HEK293 (cell line): ENCODE results near the gene ATRNL1.
A peak's percentile ranks its signal among the peaks of the same experiment; 100 is the strongest.

Experiments used
- CTCF ChIA-PET: fragments of 350-600 bp; formaldehyde crosslinking; extraction: SDS; loops from one replicate; lab custom pipeline; 2021; ENCODE audit warnings: antibody characterized with exemption; lab: Yijun Ruan, JAX
- POLR2A ChIA-PET: fragments of 300-600 bp; formaldehyde crosslinking; extraction: SDS; loops from one replicate; lab custom pipeline; 2020; ENCODE audit warnings: antibody characterized with exemption, inconsistent platforms; lab: Yijun Ruan, JAX
- H3K27ac ChIP-seq: fragments of 200-500 bp; sonication (Bioruptor generic); 2 replicates; pipeline ENCODE4 v1.5.1; 2014; ENCODE audit warnings: low read depth, low read length, control low read depth, inconsistent platforms; ENCODE audit errors: extremely low read depth
- H3K36me3 ChIP-seq, 2 experiments: fragments of 200-500 bp in 1 of 2; sonication (Bioruptor generic) in 1 of 2; 1 replicate in 1 of 2; 2 replicates in 1 of 2; pipeline ENCODE4 v1.5.1; 2014 to 2017; ENCODE audit warnings: inconsistent platforms in 2 of 2, low read length in 2 of 2; ENCODE audit not compliant: control insufficient read depth in 2 of 2, insufficient read depth in 1 of 2
- H3K4me1 ChIP-seq: fragments of 200-500 bp; sonication (Bioruptor generic); 2 replicates; pipeline ENCODE4 v1.5.1; 2014; ENCODE audit warnings: mild to moderate bottlenecking, low read length, inconsistent platforms; ENCODE audit not compliant: control insufficient read depth, insufficient read depth
- H3K4me3 ChIP-seq: 2 replicates; pipeline ENCODE4 v1.5.1; 2011; ENCODE audit warnings: low read depth, mild to moderate bottlenecking, control low read depth, low read length, moderate library complexity
- H3K9me3 ChIP-seq: fragments of 200-500 bp; sonication (Bioruptor generic); 2 replicates; pipeline ENCODE4 v1.5.1; 2014; ENCODE audit warnings: low read depth, low read length, inconsistent platforms; ENCODE audit not compliant: control insufficient read depth, insufficient read depth
- ELK4 ChIP-seq: IDR thresholded peaks from 2 replicates; pipeline ENCODE4 v1.6.1; 2011; ENCODE audit warnings: mild to moderate bottlenecking, low read depth, low read length, borderline replicate concordance
- GLIS2 ChIP-seq: fragments of 450-650 bp; formaldehyde crosslinking; IDR thresholded peaks from 2 replicates; pipeline ENCODE4 v1.5.1; 2016; ENCODE audit warnings: missing biosample characterization, missing genetic modification characterization
- HOXC10 ChIP-seq: sonication (generic); formaldehyde crosslinking; IDR thresholded peaks from 2 replicates; pipeline ENCODE4 v1.8.1; 2023; ENCODE audit warnings: mild to moderate bottlenecking, missing genetic modification reagents
- PBX3 ChIP-seq: sonication (generic); formaldehyde crosslinking; IDR thresholded peaks from 2 replicates; pipeline ENCODE4 v1.8.1; 2022; ENCODE audit warnings: mild to moderate bottlenecking, moderate library complexity, missing genetic modification reagents
- REST ChIP-seq: fragments of 450-650 bp; formaldehyde crosslinking; IDR thresholded peaks from 2 replicates; pipeline ENCODE4 v1.5.1; 2016; ENCODE audit warnings: missing biosample characterization, missing genetic modification characterization
- SCRT2 ChIP-seq: fragments of 450-650 bp; formaldehyde crosslinking; IDR thresholded peaks from 2 replicates; pipeline ENCODE4 v1.5.1; 2016; ENCODE audit warnings: missing biosample characterization, missing genetic modification characterization
- ZEB2 ChIP-seq: fragments of 450-650 bp; formaldehyde crosslinking; IDR thresholded peaks from 2 replicates; pipeline ENCODE4 v1.5.1; 2016; ENCODE audit warnings: missing biosample characterization, missing genetic modification characterization
- ZFP41 ChIP-seq: fragments of 450-650 bp; formaldehyde crosslinking; IDR thresholded peaks from 2 replicates; pipeline ENCODE4 v1.5.1; 2016; ENCODE audit warnings: missing biosample characterization, missing genetic modification characterization, borderline replicate concordance
- ZNF174 ChIP-seq: fragments of 450-650 bp; formaldehyde crosslinking; IDR thresholded peaks from 2 replicates; pipeline ENCODE4 v1.5.0; 2017; ENCODE audit warnings: missing biosample characterization, mild to moderate bottlenecking, missing genetic modification characterization
- ZNF175 ChIP-seq: fragments of 450-650 bp; formaldehyde crosslinking; IDR thresholded peaks from 2 replicates; pipeline ENCODE4 v1.5.1; 2016; ENCODE audit warnings: missing biosample characterization, missing genetic modification characterization
- ZNF221 ChIP-seq: fragments of 450-650 bp; formaldehyde crosslinking; IDR thresholded peaks from 2 replicates; pipeline ENCODE4 v1.5.1; 2017; ENCODE audit warnings: missing biosample characterization, missing genetic modification characterization, borderline replicate concordance
- ZNF350 ChIP-seq: fragments of 450-650 bp; formaldehyde crosslinking; IDR thresholded peaks from 2 replicates; pipeline ENCODE4 v1.5.0; 2017; ENCODE audit warnings: missing biosample characterization, mild to moderate bottlenecking, missing genetic modification characterization
- ZNF48 ChIP-seq: fragments of 450-650 bp; formaldehyde crosslinking; IDR thresholded peaks from 2 replicates; pipeline ENCODE4 v1.5.1; 2016; ENCODE audit warnings: missing biosample characterization, missing genetic modification characterization
- ZNF596 ChIP-seq: fragments of 450-650 bp; IDR thresholded peaks from 2 replicates; pipeline ENCODE4 v1.5.0; 2018; ENCODE audit warnings: missing biosample characterization, mild to moderate bottlenecking, missing genetic modification characterization, moderate library complexity
- ZNF624 ChIP-seq: fragments of 450-650 bp; formaldehyde crosslinking; IDR thresholded peaks from 2 replicates; pipeline ENCODE4 v1.5.1; 2017; ENCODE audit warnings: missing biosample characterization, missing genetic modification characterization
- ZNF626 ChIP-seq: fragments of 450-650 bp; sonication (Bioruptor Pico); formaldehyde crosslinking; IDR thresholded peaks from 2 replicates; pipeline ENCODE4 v1.5.1; 2018; ENCODE audit warnings: missing biosample characterization, missing genetic modification characterization, inconsistent platforms
- ZNF658 ChIP-seq: fragments of 450-650 bp; formaldehyde crosslinking; IDR thresholded peaks from 2 replicates; pipeline ENCODE4; 2016; ENCODE audit warnings: missing biosample characterization, missing genetic modification characterization
- ZNF701 ChIP-seq: fragments of 450-650 bp; formaldehyde crosslinking; IDR thresholded peaks from 2 replicates; pipeline ENCODE4 v1.5.1; 2016; ENCODE audit warnings: missing biosample characterization, missing genetic modification characterization
- ZNF76 ChIP-seq: fragments of 450-650 bp; formaldehyde crosslinking; IDR thresholded peaks from 2 replicates; pipeline ENCODE4; 2016; ENCODE audit warnings: low read depth, missing biosample characterization, missing genetic modification characterization, borderline replicate concordance
- TF ChIP-seq, protein P1 (sequence below): fragments of 450-650 bp; formaldehyde crosslinking; IDR thresholded peaks from 2 replicates; pipeline ENCODE4 v1.5.1; 2016; ENCODE audit warnings: missing biosample characterization, missing genetic modification characterization, low read depth
- TF ChIP-seq, protein P2 (sequence below): fragments of 450-650 bp; formaldehyde crosslinking; IDR thresholded peaks from 2 replicates; pipeline ENCODE4 v1.5.1; 2017; ENCODE audit warnings: missing biosample characterization, missing genetic modification characterization
- TF ChIP-seq, protein P3 (sequence below): fragments of 450-650 bp; IDR thresholded peaks from 2 replicates; pipeline ENCODE4 v1.5.1; 2018; ENCODE audit warnings: missing biosample characterization, mild to moderate bottlenecking, missing genetic modification characterization

ATRNL1 gene

GRCh38 chr10:115861455-115861854, 768.3 kb downstream of the ATRNL1 start (continued):
- TF ChIP-seq ZNF175 (tag by site-specific recombination) = no peak

DNA sequence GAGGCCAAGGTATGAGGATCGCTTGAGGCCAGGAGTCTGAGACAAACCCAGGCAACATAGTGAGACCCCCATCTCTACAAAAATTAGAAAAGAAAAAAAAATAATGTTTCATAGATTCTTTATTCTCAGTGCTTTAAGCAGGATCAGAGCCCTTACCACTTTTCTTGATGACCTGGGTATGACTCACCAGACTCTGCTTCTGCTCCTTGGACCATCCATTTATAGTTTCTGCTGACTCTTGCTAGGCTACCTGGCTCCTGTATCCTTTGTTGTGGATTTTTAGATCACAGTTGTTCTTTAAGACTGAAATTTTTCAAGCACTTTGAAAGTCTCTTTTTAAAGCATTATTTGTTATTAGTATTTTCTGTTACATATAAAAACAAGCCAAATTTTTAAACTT, 768.7 kb downstream of the ATRNL1 start:
- TF ChIP-seq HOXC10 (CRISPR knock-in tag) (no peak), ZNF174 (tag by site-specific recombination) (no peak), ZNF48 (tag by site-specific recombination) (no peak), ZNF626 (tag by site-specific recombination) (no peak), ZNF76 (tag by site-specific recombination) (no peak), ZNF596 (no peak), ZNF221 (no peak), SCRT2 (no peak), ELK4 (no peak), ZNF624 (tag by site-specific recombination) (no peak)
- TF ChIP-seq, protein P1, sequence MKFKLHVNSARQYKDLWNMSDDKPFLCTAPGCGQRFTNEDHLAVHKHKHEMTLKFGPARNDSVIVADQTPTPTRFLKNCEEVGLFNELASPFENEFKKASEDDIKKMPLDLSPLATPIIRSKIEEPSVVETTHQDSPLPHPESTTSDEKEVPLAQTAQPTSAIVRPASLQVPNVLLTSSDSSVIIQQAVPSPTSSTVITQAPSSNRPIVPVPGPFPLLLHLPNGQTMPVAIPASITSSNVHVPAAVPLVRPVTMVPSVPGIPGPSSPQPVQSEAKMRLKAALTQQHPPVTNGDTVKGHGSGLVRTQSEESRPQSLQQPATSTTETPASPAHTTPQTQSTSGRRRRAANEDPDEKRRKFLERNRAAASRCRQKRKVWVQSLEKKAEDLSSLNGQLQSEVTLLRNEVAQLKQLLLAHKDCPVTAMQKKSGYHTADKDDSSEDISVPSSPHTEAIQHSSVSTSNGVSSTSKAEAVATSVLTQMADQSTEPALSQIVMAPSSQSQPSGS (tag by site-specific recombination) = no peak
- TF ChIP-seq, all 188 proteins: peak for 0
- ChIA-PET POLR2A (no interaction called here), CTCF (no interaction called here)
- no peaks in the 10 kb centered on the region for H3K9me3 ChIP-seq
- no peaks in the 10 kb centered on the region for H3K4me1 ChIP-seq
- H3K4me3 ChIP-seq = no peak overlapping the region
- no peaks in the 10 kb centered on the region for H3K36me3 ChIP-seq
- no peak overlapping the region for H3K27ac ChIP-seq

DNA sequence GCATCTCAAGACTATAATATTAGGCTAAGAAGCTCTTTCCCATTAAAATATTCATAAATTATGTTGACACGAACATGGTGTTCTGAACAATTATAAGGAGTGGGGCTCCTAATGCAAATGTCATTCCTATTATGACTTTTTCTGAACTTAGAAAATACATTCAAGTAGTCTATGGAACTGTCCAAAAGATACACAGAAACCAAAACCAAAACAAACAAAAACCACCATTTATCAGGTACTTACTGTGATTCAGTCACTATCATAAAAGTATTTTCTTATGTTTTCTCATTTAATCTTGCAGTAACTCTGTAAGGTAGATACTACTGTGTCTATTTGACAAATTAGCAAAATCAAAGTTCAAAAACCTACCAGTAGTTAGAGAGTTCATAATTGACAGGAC, 773.0 kb downstream of the ATRNL1 start:
- H3K4me1 ChIP-seq = no peaks in the 10 kb centered on the region
- POLR2A ChIA-PET = no interaction called here
- no peak overlapping the region for H3K27ac ChIP-seq
- no peaks in the 10 kb centered on the region for H3K36me3 ChIP-seq
- H3K4me3 ChIP-seq = no peak overlapping the region
- H3K9me3 ChIP-seq = no peaks in the 10 kb centered on the region
- TF ChIP-seq ZNF701 (tag by site-specific recombination) = no peak
- TF ChIP-seq GLIS2 = no peak
- TF ChIP-seq, protein P2, sequence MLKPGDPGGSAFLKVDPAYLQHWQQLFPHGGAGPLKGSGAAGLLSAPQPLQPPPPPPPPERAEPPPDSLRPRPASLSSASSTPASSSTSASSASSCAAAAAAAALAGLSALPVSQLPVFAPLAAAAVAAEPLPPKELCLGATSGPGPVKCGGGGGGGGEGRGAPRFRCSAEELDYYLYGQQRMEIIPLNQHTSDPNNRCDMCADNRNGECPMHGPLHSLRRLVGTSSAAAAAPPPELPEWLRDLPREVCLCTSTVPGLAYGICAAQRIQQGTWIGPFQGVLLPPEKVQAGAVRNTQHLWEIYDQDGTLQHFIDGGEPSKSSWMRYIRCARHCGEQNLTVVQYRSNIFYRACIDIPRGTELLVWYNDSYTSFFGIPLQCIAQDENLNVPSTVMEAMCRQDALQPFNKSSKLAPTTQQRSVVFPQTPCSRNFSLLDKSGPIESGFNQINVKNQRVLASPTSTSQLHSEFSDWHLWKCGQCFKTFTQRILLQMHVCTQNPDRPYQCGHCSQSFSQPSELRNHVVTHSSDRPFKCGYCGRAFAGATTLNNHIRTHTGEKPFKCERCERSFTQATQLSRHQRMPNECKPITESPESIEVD (tag by site-specific recombination) = peak; percentile 8; the same call in 1 of the 2 replicates
- TF ChIP-seq, protein P3, sequence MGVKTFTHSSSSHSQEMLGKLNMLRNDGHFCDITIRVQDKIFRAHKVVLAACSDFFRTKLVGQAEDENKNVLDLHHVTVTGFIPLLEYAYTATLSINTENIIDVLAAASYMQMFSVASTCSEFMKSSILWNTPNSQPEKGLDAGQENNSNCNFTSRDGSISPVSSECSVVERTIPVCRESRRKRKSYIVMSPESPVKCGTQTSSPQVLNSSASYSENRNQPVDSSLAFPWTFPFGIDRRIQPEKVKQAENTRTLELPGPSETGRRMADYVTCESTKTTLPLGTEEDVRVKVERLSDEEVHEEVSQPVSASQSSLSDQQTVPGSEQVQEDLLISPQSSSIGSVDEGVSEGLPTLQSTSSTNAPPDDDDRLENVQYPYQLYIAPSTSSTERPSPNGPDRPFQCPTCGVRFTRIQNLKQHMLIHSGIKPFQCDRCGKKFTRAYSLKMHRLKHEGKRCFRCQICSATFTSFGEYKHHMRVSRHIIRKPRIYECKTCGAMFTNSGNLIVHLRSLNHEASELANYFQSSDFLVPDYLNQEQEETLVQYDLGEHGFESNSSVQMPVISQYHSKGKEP (tag by site-specific recombination) = no peak
- TF ChIP-seq PBX3 (CRISPR knock-in tag) = no peak
- no peak for TF ChIP-seq HOXC10 (CRISPR knock-in tag)
- TF ChIP-seq ZFP41 = no peak
- TF ChIP-seq ZNF350 (tag by site-specific recombination) = no peak
- TF ChIP-seq ZNF48 (tag by site-specific recombination) = no peak
- TF ChIP-seq ZNF658 = no peak
- peak; percentile 79; the same call in 1 of the 2 replicates for TF ChIP-seq REST (tag by site-specific recombination)
- no peak for TF ChIP-seq ZEB2
- TF ChIP-seq, all 188 proteins: peak for 2
- CTCF ChIA-PET = no interaction called here
